Measurements from ENCODE around the gene WNK2.

The WNK2 gene

GRCh38 chr9:93161786-93162562, 22.0 kb upstream of the WNK2 start:
- no peak for DNase-seq (ENCODE audit: low spot score)

GRCh38 chr9:93164085-93164484, 19.9 kb upstream of the WNK2 start:
- no peak for DNase-seq (ENCODE audit: low spot score)

DNA sequence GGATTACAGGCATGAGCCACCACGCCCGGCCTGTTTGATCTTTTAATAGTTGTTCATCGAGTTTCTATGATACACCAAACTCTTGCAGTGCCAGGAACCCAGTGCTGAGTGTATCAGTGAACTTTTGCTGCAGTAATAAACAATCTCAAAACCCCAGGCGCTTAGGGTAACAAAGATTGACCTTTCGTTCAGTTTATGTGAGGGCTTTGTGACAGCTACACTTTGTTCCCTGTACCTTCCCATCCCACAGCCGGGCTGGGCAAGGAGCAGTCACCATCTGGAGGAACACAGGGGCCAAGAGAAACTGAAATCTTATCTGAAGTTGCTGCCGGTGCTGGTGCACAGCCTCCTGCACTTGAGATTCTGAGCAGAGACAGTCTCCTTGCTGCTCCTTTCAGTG, 17.2 kb upstream of the WNK2 start:
- peak; percentile 41 for DNase-seq (ENCODE audit: low spot score)

GRCh38 chr9:93167185-93167584, 16.8 kb upstream of the WNK2 start:
- no peak for DNase-seq (ENCODE audit: low spot score)

DNA sequence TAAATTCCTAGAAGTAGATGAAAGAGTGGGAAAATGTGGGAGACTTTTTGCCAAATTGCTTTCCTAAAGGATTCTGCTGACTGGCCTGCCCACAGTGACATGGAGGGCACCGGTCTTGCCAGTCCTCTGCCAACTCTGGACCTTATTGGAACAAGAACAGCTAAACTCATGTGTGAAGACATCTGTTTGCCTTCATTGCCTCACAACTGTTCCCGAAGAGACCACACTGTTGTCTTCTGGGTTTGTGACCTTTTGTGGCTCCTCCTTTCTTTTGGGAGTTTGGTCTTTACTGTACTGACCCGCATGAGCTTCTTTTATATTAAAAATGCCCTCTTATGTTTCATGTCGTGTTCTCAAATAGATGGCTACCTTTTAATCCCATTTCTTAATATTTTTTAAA, 16.1 kb upstream of the WNK2 start:
- no peak for DNase-seq (ENCODE audit: low spot score)

DNA sequence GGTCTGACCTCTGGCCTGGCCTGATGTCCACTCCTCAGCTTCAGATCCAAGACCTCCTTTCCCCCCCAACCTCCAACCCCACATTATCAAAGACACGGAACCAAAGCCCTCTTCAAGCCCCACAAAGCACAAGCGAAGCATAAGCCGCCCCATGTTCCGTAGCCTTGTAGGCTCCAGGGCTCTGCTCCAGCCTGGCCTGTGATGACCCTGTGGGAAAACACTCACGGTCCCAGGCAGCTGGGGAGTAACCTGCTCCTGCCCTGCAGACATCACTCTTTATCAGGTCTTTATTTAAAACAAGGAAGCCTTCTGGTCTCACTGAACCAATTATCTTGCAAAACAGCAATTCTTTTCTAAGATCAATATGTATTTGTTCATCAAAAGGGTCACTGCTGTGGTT, 15.4 kb upstream of the WNK2 start:
- DNase-seq (ENCODE audit: low spot score) = peak; percentile 38

GRCh38 chr9:93169444-93169843, 14.5 kb upstream of the WNK2 start:
- peak; percentile 32 for DNase-seq (ENCODE audit: low spot score)

- DNase-seq (ENCODE audit: low spot score) = peak; percentile 32
Measured at GRCh38 chr9:93170571-93170970, 13.4 kb upstream of the WNK2 start.

- peak; percentile 32 for DNase-seq (ENCODE audit: low spot score)
Measured at GRCh38 chr9:93171261-93171990, 12.5 kb upstream of the WNK2 start.

DNA sequence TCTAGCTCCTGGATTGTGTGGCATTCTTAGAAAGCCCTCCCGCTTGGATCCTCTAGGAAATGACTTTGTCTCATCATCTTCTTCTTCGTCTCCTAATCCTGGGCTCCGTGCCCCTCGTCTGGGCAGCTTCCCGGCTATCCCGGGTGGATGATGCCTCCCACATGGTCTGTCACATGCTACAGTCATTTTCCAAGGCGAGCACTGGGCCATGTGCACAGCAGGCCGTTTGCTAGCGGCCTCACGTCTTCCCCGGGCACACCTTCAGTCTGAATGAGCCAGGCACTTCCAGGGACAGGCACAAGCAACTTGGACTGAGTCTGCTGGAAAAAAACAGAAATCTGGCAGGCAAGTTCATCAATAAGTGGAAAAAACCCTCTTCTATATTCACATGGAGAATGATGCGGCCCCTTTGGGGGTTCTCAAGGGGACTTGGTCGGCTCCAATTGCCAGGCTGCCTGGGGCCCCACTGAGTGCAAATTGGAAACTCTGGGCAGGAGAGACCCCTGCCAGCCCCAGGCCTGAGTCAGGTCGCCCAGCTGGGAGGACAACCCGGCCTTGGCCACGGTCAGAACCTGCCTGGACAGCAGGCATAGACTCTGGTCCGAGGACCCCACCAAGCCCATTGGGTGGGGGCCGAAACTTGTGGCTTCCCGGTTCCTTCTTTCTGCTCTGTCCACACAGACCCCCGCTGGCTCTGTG, 11.1 kb upstream of the WNK2 start:
- DNase-seq (ENCODE audit: low spot score) = peak; percentile 38

GRCh38 chr9:93173365-93174051, 10.4 kb upstream of the WNK2 start:
- no peak for DNase-seq (ENCODE audit: low spot score)

- no peak for DNase-seq (ENCODE audit: low spot score)
Measured at GRCh38 chr9:93174976-93175375, 9.0 kb upstream of the WNK2 start.

DNA sequence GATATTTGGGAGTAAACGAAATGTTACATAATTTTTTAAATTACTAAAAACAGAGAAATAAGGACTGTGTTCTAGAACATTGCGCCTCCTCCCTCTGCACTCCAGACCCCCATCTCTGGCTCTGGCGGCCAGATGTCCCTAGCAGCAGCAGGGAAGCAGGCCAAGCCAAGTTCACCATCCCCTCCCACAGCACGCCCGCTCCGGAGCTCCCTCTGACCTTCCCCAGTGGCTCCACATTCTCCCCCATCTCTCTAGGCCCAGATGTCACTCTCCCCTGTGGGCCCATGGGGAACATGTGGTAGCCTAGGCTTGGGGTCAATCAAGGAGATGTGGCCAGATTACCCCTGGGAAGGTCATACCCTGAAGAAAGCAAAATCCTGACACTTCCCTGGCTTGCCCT, 6.3 kb upstream of the WNK2 start:
- peak; percentile 31 for DNase-seq (ENCODE audit: low spot score)

DNA sequence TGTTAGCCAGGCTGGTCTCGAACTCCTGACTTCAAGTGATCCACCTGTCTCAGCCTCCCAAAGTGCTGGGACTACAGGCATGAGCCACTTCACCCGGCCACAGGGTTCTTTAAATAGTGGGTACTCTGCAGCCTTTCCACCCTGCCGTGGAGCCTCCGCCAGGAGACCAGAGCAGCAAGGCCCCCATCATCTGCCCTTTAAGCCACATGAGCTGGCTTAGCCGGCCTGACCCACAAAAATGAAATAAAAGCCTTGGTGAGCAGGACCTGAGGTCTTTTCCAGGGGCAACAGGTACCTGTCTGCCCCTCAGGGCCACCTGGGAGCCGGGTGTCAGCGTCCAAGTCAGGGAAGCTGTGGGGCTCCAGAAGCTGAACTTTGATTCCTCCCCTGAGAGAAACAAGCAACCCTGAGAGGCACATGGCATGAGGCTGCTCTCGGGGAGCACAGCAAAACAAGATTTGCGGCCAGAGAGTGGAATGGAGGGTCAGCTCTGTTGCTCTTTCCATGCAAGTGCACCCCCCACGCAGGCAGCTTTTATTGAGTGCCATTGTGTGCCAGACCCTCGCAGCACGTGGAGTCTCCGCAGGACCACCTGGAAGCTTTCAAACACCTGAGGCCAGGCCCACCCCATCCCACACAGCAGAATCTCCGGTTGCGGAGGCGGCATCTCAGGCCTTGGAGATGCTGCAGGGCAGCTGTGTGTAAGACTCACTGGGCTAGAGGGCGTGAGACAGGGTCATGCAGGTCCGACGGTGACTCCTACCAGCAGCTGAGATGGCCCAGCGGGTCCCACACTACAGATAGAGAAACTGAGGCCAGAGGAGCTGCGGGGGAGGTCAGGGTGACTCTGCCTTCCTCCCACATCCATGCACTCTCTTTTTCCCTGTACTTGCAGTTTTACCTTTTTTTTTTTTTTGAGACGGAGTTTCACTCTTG, 4.8 kb upstream of the WNK2 start:
- DNase-seq (ENCODE audit: low spot score) = peak; percentile 36

DNA sequence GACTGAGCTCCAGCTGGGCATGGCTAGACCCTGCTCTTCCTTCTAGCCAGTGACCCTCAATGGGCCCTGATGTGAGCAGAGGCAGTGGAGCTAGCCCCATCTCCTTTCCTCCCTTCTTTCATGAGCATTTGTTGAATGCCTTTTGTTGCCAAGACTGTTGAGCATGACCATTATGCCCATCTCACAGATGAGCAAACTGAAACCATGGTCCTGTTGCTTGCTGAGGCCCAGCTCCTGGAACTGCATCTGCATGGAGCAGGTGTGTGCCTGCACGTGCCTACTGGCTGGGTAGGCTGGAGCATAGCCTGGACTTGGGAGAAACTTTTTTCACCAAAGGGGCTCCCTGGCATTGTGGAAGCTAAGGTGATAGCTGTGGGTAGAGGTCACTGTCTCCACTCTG, 3.0 kb upstream of the WNK2 start:
- no peak for DNase-seq (ENCODE audit: low spot score)

GRCh38 chr9:93181672-93182435, 2.1 kb upstream of the WNK2 start:
- peak; percentile 37 for DNase-seq (ENCODE audit: low spot score)

DNA sequence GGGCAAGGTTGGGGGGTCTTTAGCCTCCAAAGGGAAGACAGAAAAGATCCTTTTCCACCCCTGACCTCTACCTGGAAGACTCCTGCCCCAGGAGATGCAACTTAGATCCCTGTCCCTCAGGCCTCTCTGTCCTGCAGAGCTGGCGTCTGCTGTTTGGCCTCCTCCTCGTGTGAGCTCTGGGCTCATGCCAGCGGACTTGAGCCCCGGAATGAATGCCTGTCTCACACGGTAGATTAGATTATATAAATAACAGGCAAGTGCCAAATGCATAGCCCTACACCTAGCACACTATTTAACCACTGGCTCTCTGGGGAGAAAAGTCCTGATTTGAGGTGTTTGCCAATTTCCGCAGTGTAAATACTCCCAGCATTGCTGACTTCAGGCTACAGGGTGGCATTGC, 1.4 kb upstream of the WNK2 start:
- DNase-seq (ENCODE audit: low spot score) = peak; percentile 32

GRCh38 chr9:93183131-93183662, 742 bp upstream of the WNK2 start:
- DNase-seq (ENCODE audit: low spot score) = peak; percentile 35

DNA sequence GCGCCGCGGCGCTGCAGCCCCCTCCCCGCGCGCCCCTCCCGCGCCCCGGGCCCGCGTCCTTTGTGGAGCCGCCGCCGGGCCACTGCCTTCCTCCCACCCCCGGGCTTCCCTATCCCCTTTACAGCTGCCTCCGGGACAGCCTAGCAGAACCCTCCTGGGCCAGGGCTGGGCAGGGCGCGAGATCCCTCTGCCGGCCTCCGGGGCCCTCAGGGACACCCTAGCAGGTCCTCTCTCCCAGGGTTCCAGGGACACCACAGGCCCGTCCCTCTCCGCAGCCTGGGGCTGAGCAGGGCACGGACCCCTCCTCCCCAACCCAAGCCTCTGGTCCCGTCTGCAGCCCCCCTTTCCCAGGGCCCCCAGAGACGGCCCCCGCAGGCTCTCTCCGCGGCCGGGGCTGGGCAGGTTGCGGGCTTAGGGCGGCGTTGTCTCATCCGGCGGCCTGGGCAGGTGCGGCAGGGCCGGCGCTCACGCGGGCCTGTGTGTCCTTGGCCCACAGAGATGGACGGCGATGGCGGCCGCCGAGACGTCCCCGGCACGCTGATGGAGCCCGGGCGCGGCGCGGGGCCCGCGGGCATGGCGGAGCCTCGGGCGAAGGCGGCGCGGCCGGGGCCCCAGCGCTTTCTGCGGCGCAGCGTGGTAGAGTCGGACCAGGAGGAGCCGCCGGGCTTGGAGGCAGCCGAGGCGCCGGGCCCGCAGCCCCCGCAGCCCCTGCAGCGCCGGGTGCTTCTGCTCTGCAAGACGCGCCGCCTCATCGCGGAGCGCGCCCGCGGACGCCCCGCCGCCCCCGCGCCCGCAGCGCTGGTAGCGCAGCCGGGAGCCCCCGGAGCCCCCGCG, 710 bp downstream of the WNK2 start:
- DNase-seq (ENCODE audit: low spot score) = peak; percentile 72

Data from ecto neural progenitor cell (in vitro differentiated cells).